Chondrocyte (in vitro differentiated cells): ENCODE measurements around the gene TMEM163. TPM values are rescaled to one million over a fixed set of nuclear protein-coding genes. Genes with fewer than 3 reads are reported as not detected.

Experiments used
- DNase-seq: peaks from one replicate; pipeline ENCODE4 v3.0.0; 2021; ENCODE audit warnings: mixed read lengths, low spot score
- H3K27ac Mint-ChIP-seq: one replicate; pipeline ENCODE4 v1.8.0; 2021; ENCODE audit warnings: mild to moderate bottlenecking, moderate library complexity, mixed read lengths; ENCODE audit not compliant: unreplicated experiment
- H3K27me3 Mint-ChIP-seq: 2 replicates; pipeline ENCODE4 v1.8.0; 2021; ENCODE audit warnings: low read depth, mixed read lengths
- H3K36me3 Mint-ChIP-seq: 2 replicates; pipeline ENCODE4 v1.8.0; 2021; ENCODE audit warnings: low read depth, mixed read lengths
- H3K4me1 Mint-ChIP-seq: 2 replicates; pipeline ENCODE4 v1.8.0; 2021; ENCODE audit warnings: low read depth, mild to moderate bottlenecking, mixed read lengths
- H3K4me3 Mint-ChIP-seq: one replicate; pipeline ENCODE4 v1.8.0; 2021; ENCODE audit warnings: mild to moderate bottlenecking, moderate library complexity, mixed read lengths; ENCODE audit not compliant: unreplicated experiment
- H3K9me3 Mint-ChIP-seq: 2 replicates; pipeline ENCODE4 v1.8.0; 2021; ENCODE audit warnings: low read depth, mixed read lengths
- total RNA-seq: library from RNA; stranded (reverse); gene quantifications from 3 replicates; pipeline ENCODE4 v1.2.1, GENCODE V29; 2021
- TF ChIP-seq, protein P1 (sequence below): fragments of 200-600 bp; sonication (generic); IDR thresholded peaks from 2 replicates; pipeline ENCODE4 v1.5.0; 2021; ENCODE audit warnings: antibody characterized with exemption, mild to moderate bottlenecking, moderate library complexity

The TMEM163 gene
- total RNA-seq, 1 donor from 2014 or later, result 0.07 TPM

DNA sequence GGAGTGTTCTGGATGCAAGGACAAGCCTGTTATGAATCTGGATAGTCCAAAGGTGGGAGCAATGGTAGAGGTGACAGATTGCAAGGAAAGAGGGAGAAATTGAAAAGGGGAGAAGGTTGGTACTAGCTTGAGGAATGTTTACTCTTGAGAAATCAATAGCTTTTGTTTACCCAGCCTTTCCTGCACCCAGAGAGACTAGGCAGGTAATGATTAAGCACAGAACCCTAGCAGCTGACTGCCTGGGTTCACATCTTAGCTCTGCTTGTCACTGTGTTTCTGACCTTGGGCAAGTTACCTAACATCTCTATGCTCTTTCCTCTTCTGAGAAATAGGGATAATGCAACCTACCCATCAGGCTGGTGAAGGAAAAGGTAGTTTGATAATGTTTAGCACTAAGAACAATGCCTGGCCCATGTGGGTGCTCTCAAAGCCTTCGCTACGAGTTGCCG, 286.3 kb downstream of the TMEM163 start:
- TF ChIP-seq, protein P1, sequence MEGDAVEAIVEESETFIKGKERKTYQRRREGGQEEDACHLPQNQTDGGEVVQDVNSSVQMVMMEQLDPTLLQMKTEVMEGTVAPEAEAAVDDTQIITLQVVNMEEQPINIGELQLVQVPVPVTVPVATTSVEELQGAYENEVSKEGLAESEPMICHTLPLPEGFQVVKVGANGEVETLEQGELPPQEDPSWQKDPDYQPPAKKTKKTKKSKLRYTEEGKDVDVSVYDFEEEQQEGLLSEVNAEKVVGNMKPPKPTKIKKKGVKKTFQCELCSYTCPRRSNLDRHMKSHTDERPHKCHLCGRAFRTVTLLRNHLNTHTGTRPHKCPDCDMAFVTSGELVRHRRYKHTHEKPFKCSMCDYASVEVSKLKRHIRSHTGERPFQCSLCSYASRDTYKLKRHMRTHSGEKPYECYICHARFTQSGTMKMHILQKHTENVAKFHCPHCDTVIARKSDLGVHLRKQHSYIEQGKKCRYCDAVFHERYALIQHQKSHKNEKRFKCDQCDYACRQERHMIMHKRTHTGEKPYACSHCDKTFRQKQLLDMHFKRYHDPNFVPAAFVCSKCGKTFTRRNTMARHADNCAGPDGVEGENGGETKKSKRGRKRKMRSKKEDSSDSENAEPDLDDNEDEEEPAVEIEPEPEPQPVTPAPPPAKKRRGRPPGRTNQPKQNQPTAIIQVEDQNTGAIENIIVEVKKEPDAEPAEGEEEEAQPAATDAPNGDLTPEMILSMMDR, result no peak
- Mint-ChIP-seq H3K27ac (no peak overlapping the region), H3K9me3 (no peaks in the 10 kb centered on the region), H3K4me1 (peaks cover 9% of the 10 kb centered on the region), H3K36me3 (no peaks in the 10 kb centered on the region), H3K27me3 (no peaks in the 10 kb centered on the region), H3K4me3 (no peak overlapping the region)
- DNase-seq, result no peak

DNA sequence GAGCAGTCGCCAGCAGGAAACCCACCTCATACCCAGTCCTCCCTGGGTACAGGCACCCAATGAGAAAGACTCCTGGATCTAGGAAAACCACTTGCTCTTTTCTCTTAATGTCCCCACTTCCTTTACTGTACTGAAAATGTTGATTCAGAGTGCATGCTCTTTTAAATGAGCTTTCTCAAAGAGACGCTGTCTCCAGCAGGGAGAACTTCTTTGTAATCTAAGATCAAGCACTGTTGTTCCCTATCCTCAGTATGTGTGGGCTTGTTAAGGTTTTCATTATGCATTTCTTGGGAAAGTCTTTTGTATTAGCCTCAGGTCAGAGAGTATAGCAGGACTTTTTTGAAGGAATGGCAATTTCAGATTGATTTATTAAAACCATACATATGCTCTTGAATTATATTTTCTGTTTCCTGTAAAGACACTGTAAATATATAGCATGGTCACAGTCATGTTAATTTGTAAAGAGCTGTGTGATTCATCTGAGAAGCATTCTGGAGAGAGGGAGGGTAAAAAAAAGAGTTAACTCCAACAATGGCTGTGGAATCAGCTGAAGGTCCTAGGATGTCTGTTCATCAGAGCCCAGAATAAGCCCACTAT, 286.9 kb downstream of the TMEM163 start:
- DNase-seq, result no peak
- Mint-ChIP-seq H3K36me3 (no peaks in the 10 kb centered on the region), H3K27ac (peak overlapping the region; percentile 6), H3K4me3 (no peak overlapping the region), H3K9me3 (no peaks in the 10 kb centered on the region), H3K4me1 (peaks cover 9% of the 10 kb centered on the region), H3K27me3 (no peaks in the 10 kb centered on the region)
- TF ChIP-seq, protein P1, result no peak

DNA sequence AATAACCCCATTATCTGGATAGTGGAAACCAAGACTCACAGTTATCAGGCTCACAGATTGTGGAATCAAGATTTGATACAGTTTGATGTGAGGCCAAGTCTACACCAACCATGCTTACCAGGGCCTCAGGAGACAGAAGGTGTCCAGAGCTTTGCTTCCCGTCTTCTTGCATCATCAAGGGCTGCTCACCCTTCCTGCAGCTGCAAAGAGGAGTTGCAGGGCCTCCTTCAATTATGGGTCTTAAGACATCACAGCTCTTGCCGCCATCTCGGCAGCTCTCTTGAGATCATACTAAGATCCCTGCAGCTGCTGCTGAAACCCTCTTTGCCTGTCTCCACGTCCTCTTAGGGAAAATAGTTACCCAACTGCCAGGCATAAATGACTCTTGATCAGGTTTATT, 288.9 kb downstream of the TMEM163 start:
- Mint-ChIP-seq H3K36me3 (no peaks in the 10 kb centered on the region), H3K27ac (no peak overlapping the region), H3K4me1 (peaks cover 9% of the 10 kb centered on the region), H3K9me3 (no peaks in the 10 kb centered on the region), H3K27me3 (no peaks in the 10 kb centered on the region), H3K4me3 (no peak overlapping the region)
- no peak for DNase-seq
- TF ChIP-seq, protein P1, result no peak

DNA sequence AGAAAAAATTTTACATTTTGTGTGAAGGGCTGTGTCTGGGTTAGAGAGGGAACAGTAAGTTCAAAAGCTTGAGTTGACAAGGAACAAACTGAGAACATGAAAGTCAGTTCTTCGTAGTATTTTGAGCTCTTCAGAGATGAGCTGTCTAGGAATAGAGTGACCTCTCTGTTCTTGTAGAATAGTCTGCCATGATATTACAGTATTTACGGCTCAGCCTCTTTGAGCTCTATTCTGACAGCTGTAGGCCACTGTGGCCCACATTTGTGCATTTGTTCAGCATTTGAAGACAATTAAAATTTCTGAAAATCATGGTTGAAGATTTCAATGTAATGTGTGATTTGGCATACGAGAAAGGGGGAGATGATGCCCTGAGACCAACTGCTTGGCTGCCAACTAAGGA, 292.1 kb downstream of the TMEM163 start:
- Mint-ChIP-seq H3K27ac (no peak overlapping the region), H3K9me3 (no peaks in the 10 kb centered on the region), H3K36me3 (peaks cover 5% of the 10 kb centered on the region), H3K4me3 (no peak overlapping the region), H3K4me1 (peaks cover 3% of the 10 kb centered on the region), H3K27me3 (no peaks in the 10 kb centered on the region)
- TF ChIP-seq, protein P1, result no peak
- DNase-seq, result no peak

DNA sequence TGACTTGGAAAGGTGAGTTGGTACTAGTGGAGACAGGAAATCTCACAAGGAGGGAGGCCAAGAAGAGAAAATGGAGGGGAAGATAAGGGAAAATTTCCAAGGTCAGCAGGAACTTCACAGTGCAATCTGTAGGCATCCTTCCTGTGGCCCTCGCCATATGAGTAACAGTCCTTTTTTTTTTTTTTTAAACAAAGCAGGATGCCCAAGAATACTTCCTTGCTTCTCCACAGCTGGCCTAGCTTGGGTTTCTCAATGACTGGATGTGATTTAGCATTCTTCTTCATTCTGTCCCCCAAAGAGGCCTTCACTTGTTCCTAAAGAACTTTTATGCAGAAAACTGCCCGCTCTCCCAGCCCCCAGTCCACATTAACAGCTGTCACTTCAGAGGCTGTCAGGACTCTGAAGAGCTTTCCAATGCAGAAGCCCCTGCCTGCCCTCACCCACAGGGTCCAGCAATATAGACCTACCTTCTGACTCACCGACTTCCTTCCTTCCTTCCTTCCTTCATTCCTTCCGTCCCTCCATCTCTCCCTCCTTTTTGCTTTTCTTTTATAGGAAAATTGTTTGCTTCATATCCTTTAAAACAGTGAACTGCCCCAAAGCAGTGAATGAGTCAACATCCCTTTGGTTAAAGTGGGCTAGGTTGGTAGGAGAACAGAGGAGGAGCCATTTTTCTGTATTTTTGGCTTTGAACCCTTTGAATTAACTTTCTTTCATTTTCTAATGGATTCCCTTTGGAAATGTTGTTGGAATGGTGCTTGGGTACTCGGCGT, 292.9 kb downstream of the TMEM163 start:
- H3K36me3 Mint-ChIP-seq, result peaks cover 5% of the 10 kb centered on the region
- TF ChIP-seq, protein P1, result no peak
- H3K9me3 Mint-ChIP-seq, result no peaks in the 10 kb centered on the region
- H3K4me3 Mint-ChIP-seq, result no peak overlapping the region
- no peak overlapping the region for H3K27ac Mint-ChIP-seq
- DNase-seq, result peak; percentile 35
- no peaks in the 10 kb centered on the region for H3K27me3 Mint-ChIP-seq
- H3K4me1 Mint-ChIP-seq, result peaks cover 9% of the 10 kb centered on the region
